ENCODE results near the gene DPH5.

Gene DPH5

GRCh38 chr1:100972185-100972584, 53.4 kb downstream of the DPH5 start:
- no peak for DNase-seq (ENCODE audit: low read depth)
- no peak for TF ChIP-seq CTCF (conservative IDR thresholded peaks at IDR 0.05; ENCODE audit: low read depth, low read length)
- no peak overlapping the region for H3K4me3 ChIP-seq (ENCODE audit: low read depth, low read length)

GRCh38 chr1:100971021-100971420, 54.6 kb downstream of the DPH5 start:
- no peak overlapping the region for H3K4me3 ChIP-seq (ENCODE audit: low read depth, low read length)
- TF ChIP-seq CTCF (conservative IDR thresholded peaks at IDR 0.05; ENCODE audit: low read depth, low read length): no peak
- DNase-seq (ENCODE audit: low read depth): no peak

- no peak for TF ChIP-seq CTCF (conservative IDR thresholded peaks at IDR 0.05; ENCODE audit: low read depth, low read length)
- H3K4me3 ChIP-seq (ENCODE audit: low read depth, low read length): no peak overlapping the region
- DNase-seq (ENCODE audit: low read depth): no peak
Observed at GRCh38 chr1:100969327-100969726, 56.3 kb downstream of the DPH5 start.

GRCh38 chr1:100968621-100969020, 57.0 kb downstream of the DPH5 start:
- H3K4me3 ChIP-seq (ENCODE audit: low read depth, low read length): no peak overlapping the region
- TF ChIP-seq CTCF (conservative IDR thresholded peaks at IDR 0.05; ENCODE audit: low read depth, low read length): no peak
- DNase-seq (ENCODE audit: low read depth): no peak

- TF ChIP-seq CTCF (conservative IDR thresholded peaks at IDR 0.05; ENCODE audit: low read depth, low read length): no peak
- no peak for DNase-seq (ENCODE audit: low read depth)
Observed at GRCh38 chr1:100960098-100960497, 65.5 kb downstream of the DPH5 start.

GRCh38 chr1:100959502-100960060, 66.0 kb downstream of the DPH5 start:
- TF ChIP-seq CTCF (conservative IDR thresholded peaks at IDR 0.05; ENCODE audit: low read depth, low read length): no peak
- H3K4me3 ChIP-seq (ENCODE audit: low read depth, low read length): no peak overlapping the region
- DNase-seq (ENCODE audit: low read depth): peak; percentile 6

More at GRCh38 chr1:100960098-100960497, 65.5 kb downstream of the DPH5 start:
- no peak overlapping the region for H3K4me3 ChIP-seq (ENCODE audit: low read depth, low read length)

GRCh38 chr1:100955322-100955721, 70.3 kb downstream of the DPH5 start:
- TF ChIP-seq CTCF (conservative IDR thresholded peaks at IDR 0.05; ENCODE audit: low read depth, low read length): no peak
- DNase-seq (ENCODE audit: low read depth): peak; percentile 67
- H3K4me3 ChIP-seq (ENCODE audit: low read depth, low read length): no peak overlapping the region
